ENCODE measurements around the gene RREB1.

- TF ChIP-seq CTCF (IDR thresholded peaks at IDR 0.05; ENCODE audit: low read depth, low read length, poor library complexity, severe bottlenecking) (no peak), EZH2phosphoT487 (IDR thresholded peaks at IDR 0.05; ENCODE audit: borderline replicate concordance, low read length) (no peak)
Observed at GRCh38 chr6:7222197-7222596, 114.4 kb downstream of the RREB1 start.
